Kidney (tissue), 14 donors: ENCODE data around the gene TCL1A. TPM values are rescaled to one million over a fixed set of nuclear protein-coding genes. Genes with fewer than 3 reads are reported as not detected.

Experiments
- DNase-seq, 5 donors: peaks; one replicate each; pipeline ENCODE4 v3.0.0-alpha.2; 2013 to 2020
- FAIRE-seq: peaks from 2 replicates; lab custom pipeline; 2012; peaks lifted over from hg19 to GRCh38; lab: Jason Lieb, UNC
- H3K27ac ChIP-seq, 2 donors: one replicate each; pipeline ENCODE4 v1.7.0; 2013; ENCODE audit warnings: low read depth in 2 of 2, low read length in 2 of 2, inconsistent platforms in 1 of 2
- H3K27me3 ChIP-seq: one replicate; pipeline ENCODE4 v1.7.1; 2013; ENCODE audit warnings: low read length, inconsistent platforms; ENCODE audit not compliant: control insufficient read depth, insufficient read depth
- H3K36me3 ChIP-seq, 3 donors: one replicate each; pipeline versions ENCODE4 v1.7.0 to v1.7.1; 2013; ENCODE audit warnings: low read length in 3 of 3, control low read depth in 1 of 3, inconsistent platforms in 1 of 3; ENCODE audit not compliant: insufficient read depth in 3 of 3, control insufficient read depth in 2 of 3
- H3K4me1 ChIP-seq, 3 donors: one replicate each; pipeline versions ENCODE4 v1.7.0 to v1.7.1; 2013; ENCODE audit warnings: low read length in 3 of 3, inconsistent platforms in 1 of 3, low read depth in 1 of 3; ENCODE audit not compliant: control insufficient read depth in 2 of 3, insufficient read depth in 2 of 3
- H3K4me3 ChIP-seq, 3 donors: one replicate each; pipeline versions ENCODE4 v1.7.0 to v1.8.1; 2013; ENCODE audit warnings: low read length in 3 of 3, control low read depth in 1 of 3, inconsistent platforms in 1 of 3
- H3K9ac ChIP-seq, 3 donors: one replicate each; pipeline versions ENCODE4 v1.7.0 to v1.7.1; 2013; ENCODE audit warnings: low read length in 3 of 3, control low read depth in 1 of 3, inconsistent platforms in 1 of 3
- H3K9me3 ChIP-seq, 3 donors: one replicate each; pipeline versions ENCODE4 v1.7.0 to v1.7.1; 2013; ENCODE audit warnings: low read length in 3 of 3, control low read depth in 1 of 3, inconsistent platforms in 1 of 3; ENCODE audit not compliant: control insufficient read depth in 2 of 3, insufficient read depth in 1 of 3
- intact Hi-C: fragments of 100-400 bp; cut with DNase I; formaldehyde crosslinking; loops from one replicate; pipeline ENCODE4 v1.11.1; 2022
- polyA plus RNA-seq: library from polyadenylated mRNA; stranded (reverse); fragments of 350-450 nt; fragmentation: Illumina TruSeq; extraction: RNeasy Lipid Tissue Mini Kit (QIAGEN cat#74804); gene quantifications from one replicate; pipeline ENCODE4 v1.2.3, GENCODE V29; 2014; ENCODE audit warnings: low read depth, low replicate concordance; ENCODE audit not compliant: insufficient read depth
- total RNA-seq: library from RNA; stranded (reverse); fragmentation: NEBNext Ultra II Directional; extraction: Animal tissue kit (Norgen Biotek cat#: 25700); gene quantifications from one replicate; pipeline ENCODE4 v1.2.1, GENCODE V29; 2021
- TF ChIP-seq, protein P1 (sequence below): IDR thresholded peaks from 3 replicates; pipeline ENCODE4 v1.5.1; 2012; ENCODE audit warnings: mild to moderate bottlenecking, moderate library complexity, borderline replicate concordance; ENCODE audit not compliant: insufficient read depth; ENCODE audit errors: extremely low read depth
- donor health status: control.
- donor health status: control.
- donor health status: control.
- donor health status: control.
- donor health status: control.
- donor health status: DM: yes; HTN: yes; CAD: no.
- donor health status: Normal renal cell carcinoma (clear cell type).

TCL1A gene
- total and polyA plus RNA-seq, 2 donors from 2014 or later: 1.4 TPM; not detected in 1

GRCh38 chr14:95741781-95742180 lies 27.9 kb upstream of the TCL1A start:
- Histone ChIP-seq H3K36me3 (no peaks in the 10 kb centered on the region), H3K27ac (no peak overlapping the region), H3K9ac (no peak overlapping the region), H3K4me1 (no peaks in the 10 kb centered on the region), H3K27me3 (no peaks in the 10 kb centered on the region), H3K4me3 (no peak overlapping the region), H3K9me3 (no peaks in the 10 kb centered on the region)
- intact Hi-C loops: no loop called here
- DNase-seq (no peak), FAIRE-seq (no peak)
- TF ChIP-seq, protein P1, sequence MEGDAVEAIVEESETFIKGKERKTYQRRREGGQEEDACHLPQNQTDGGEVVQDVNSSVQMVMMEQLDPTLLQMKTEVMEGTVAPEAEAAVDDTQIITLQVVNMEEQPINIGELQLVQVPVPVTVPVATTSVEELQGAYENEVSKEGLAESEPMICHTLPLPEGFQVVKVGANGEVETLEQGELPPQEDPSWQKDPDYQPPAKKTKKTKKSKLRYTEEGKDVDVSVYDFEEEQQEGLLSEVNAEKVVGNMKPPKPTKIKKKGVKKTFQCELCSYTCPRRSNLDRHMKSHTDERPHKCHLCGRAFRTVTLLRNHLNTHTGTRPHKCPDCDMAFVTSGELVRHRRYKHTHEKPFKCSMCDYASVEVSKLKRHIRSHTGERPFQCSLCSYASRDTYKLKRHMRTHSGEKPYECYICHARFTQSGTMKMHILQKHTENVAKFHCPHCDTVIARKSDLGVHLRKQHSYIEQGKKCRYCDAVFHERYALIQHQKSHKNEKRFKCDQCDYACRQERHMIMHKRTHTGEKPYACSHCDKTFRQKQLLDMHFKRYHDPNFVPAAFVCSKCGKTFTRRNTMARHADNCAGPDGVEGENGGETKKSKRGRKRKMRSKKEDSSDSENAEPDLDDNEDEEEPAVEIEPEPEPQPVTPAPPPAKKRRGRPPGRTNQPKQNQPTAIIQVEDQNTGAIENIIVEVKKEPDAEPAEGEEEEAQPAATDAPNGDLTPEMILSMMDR: no peak

GRCh38 chr14:95741038-95741490 lies 27.1 kb upstream of the TCL1A start:
- DNase-seq (peak in 4 of 5 donors; percentile 62 to 79 (median 70)), FAIRE-seq (no peak)
- Histone ChIP-seq H3K4me3 (no peak overlapping the region), H3K4me1 (no peaks in the 10 kb centered on the region), H3K9ac (no peak overlapping the region), H3K36me3 (no peaks in the 10 kb centered on the region), H3K27me3 (no peaks in the 10 kb centered on the region), H3K9me3 (no peaks in the 10 kb centered on the region), H3K27ac (no peak overlapping the region)
- intact Hi-C loops: no loop called here
- TF ChIP-seq, protein P1: no peak

GRCh38 chr14:95739356-95739755 lies 25.4 kb upstream of the TCL1A start:
- H3K4me1 ChIP-seq: no peaks in the 10 kb centered on the region
- no peak overlapping the region for H3K9ac ChIP-seq
- no peaks in the 10 kb centered on the region for H3K36me3 ChIP-seq
- intact Hi-C loops: no loop called here
- no peaks in the 10 kb centered on the region for H3K9me3 ChIP-seq
- FAIRE-seq (no peak), DNase-seq (no peak)
- H3K4me3 ChIP-seq: no peak overlapping the region
- TF ChIP-seq, protein P1: no peak
- no peak overlapping the region for H3K27ac ChIP-seq
- no peaks in the 10 kb centered on the region for H3K27me3 ChIP-seq

GRCh38 chr14:95733212-95733611 lies 19.3 kb upstream of the TCL1A start:
- Histone ChIP-seq H3K9ac (no peak overlapping the region), H3K4me1 (no peaks in the 10 kb centered on the region), H3K9me3 (no peaks in the 10 kb centered on the region), H3K4me3 (no peak overlapping the region), H3K36me3 (no peaks in the 10 kb centered on the region), H3K27ac (no peak overlapping the region), H3K27me3 (no peaks in the 10 kb centered on the region)
- TF ChIP-seq, protein P1: no peak
- FAIRE-seq (no peak), DNase-seq (no peak)
- intact Hi-C loops: no loop called here
